ENCODE data around the gene LYPD6B. TPM values are rescaled to one million over a fixed set of nuclear protein-coding genes. Genes with fewer than 3 reads are reported as not detected.

The LYPD6B gene
- total RNA-seq, 1 experiment from 2014 or later: 6.1 TPM

DNA sequence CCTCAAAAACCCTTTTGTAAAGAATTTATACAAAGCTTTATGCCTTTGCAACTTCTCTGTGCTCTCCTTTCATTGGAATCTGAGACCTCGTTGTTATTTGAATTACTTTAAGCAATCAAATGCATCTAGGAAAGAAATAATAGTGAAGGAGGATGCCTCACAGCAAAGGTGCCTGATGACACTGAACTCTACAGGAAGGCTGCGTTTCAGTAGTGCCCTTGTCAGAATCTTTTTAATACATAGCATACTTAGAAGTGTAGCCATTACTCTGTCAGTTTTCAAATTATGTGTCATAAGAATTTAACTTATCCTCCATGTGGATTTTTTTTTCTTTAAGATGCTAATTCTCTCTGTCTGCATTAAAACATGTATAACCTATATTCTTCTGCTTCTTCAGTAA lies 9.6 kb upstream of the LYPD6B start:
- no peak for DNase-seq (ENCODE audit: low read depth, low spot score)
- H3K4me1 ChIP-seq (ENCODE audit: control insufficient read depth in 1 of 2, insufficient read depth in 2 of 2, low read length in 2 of 2): peaks cover 0 to 7% of the 10 kb centered on the region in 2 experiments; a peak in 1 of 4 replicates
- H3K79me2 ChIP-seq (ENCODE audit: insufficient read depth, low read length): no peaks in the 10 kb centered on the region
- TF ChIP-seq, protein P1, sequence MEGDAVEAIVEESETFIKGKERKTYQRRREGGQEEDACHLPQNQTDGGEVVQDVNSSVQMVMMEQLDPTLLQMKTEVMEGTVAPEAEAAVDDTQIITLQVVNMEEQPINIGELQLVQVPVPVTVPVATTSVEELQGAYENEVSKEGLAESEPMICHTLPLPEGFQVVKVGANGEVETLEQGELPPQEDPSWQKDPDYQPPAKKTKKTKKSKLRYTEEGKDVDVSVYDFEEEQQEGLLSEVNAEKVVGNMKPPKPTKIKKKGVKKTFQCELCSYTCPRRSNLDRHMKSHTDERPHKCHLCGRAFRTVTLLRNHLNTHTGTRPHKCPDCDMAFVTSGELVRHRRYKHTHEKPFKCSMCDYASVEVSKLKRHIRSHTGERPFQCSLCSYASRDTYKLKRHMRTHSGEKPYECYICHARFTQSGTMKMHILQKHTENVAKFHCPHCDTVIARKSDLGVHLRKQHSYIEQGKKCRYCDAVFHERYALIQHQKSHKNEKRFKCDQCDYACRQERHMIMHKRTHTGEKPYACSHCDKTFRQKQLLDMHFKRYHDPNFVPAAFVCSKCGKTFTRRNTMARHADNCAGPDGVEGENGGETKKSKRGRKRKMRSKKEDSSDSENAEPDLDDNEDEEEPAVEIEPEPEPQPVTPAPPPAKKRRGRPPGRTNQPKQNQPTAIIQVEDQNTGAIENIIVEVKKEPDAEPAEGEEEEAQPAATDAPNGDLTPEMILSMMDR (IDR thresholded peaks at IDR 0.05 in 2 of 3, conservative IDR thresholded peaks at IDR 0.05 in 1 of 3; ENCODE audit: borderline replicate concordance in 1 of 3, insufficient read depth in 1 of 3, low read depth in 2 of 3, low read length in 2 of 3): no peak
- TF ChIP-seq ELF1 (IDR thresholded peaks at IDR 0.05; ENCODE audit: borderline replicate concordance, low read depth) (no peak), SIN3A (IDR thresholded peaks at IDR 0.05; ENCODE audit: low read depth) (no peak), RAD21 (IDR thresholded peaks at IDR 0.05; ENCODE audit: low read depth) (no peak), TCF7L2 (IDR thresholded peaks at IDR 0.05; ENCODE audit: borderline replicate concordance, extremely low read depth, insufficient read depth, insufficient read length) (no peak)
- ChIA-PET CTCF (interaction anchor here (1.0 to 1.3 kb wide), 2 partner anchors 9 to 12 kb away, joined by 3 to 4 read pairs; no protein-coding TSS in a partner anchor), POLR2A (no interaction called here), RAD21 (ENCODE audit: low non-redundant PET in 1 of 2, low total read pairs in 2 of 2, uncharacterized antibody in 2 of 2, unreplicated experiment in 2 of 2) (no interaction called here)
- peaks cover 16% of the 10 kb centered on the region; the same call in 1 of the 2 replicates for H3K27me3 ChIP-seq (ENCODE audit: insufficient read depth, low read length)
- no peak for ATAC-seq
- H2AFZ ChIP-seq (ENCODE audit: low read depth, low read length, poor library complexity, severe bottlenecking): no peak overlapping the region
- no peaks in the 10 kb centered on the region for H3K9me3 ChIP-seq (ENCODE audit: control insufficient read depth in 1 of 2, insufficient read depth in 1 of 2, low read depth in 1 of 2, low read length in 2 of 2)
- no peaks in the 10 kb centered on the region for H3K36me3 ChIP-seq (ENCODE audit: control insufficient read depth in 1 of 2, insufficient read depth in 2 of 2, low read length in 2 of 2)
- no peaks in the 10 kb centered on the region for H3K9me2 ChIP-seq (ENCODE audit: insufficient read depth)
- BruUV-seq (replicated peaks): no TSS peak
- no peak overlapping the region for H3K9ac ChIP-seq (ENCODE audit: low read length)
- no peaks in the 10 kb centered on the region for H4K20me1 ChIP-seq (ENCODE audit: insufficient read depth)
- H3K4me2 ChIP-seq (ENCODE audit: low read length): no peak overlapping the region
- intact Hi-C loops (cut with micrococcal nuclease): no loop called here
- H3K4me3 ChIP-seq (replicated peaks in 1 of 2; ENCODE audit: low read depth in 1 of 2, low read length in 2 of 2): no peak overlapping the region
- H3K27ac ChIP-seq (ENCODE audit: low read depth, low read length): no peak overlapping the region

DNA sequence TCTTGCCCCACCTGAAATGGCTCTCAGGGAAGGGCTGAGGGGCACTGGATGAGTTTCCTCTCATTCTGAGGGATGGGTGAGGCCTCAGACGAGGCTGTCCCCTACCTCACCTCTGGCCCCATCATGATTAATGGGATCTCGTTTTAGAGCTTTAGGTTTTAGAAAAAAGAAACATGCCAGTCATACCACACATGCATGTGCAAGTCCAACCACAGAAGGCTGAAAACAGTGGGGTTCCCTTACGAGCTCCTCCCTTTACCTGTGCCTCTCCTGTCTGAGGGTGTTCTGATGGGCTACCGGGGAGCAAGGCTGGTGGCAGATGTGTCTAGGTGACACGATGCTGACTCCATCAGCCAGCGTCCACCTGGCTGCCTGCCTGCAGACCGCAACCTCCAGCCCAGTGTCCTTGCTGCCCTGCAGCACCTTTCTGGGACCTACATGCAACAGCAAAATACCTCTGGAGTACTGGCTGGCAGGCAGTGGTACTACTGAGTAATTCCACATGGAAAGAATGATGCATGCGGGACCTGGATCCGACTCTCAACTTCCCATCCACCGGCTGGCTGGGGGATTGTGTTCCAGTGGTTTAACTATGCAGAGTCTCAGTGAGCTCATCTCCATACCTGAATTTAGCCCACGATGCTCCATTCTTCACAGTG lies 9.1 kb upstream of the LYPD6B start:
- ChIA-PET POLR2A (no interaction called here), CTCF (interaction anchor here (1.0 to 1.3 kb wide), 2 partner anchors 9 to 12 kb away, joined by 3 to 4 read pairs; no protein-coding TSS in a partner anchor), RAD21 (ENCODE audit: low non-redundant PET in 1 of 2, low total read pairs in 2 of 2, uncharacterized antibody in 2 of 2, unreplicated experiment in 2 of 2) (no interaction called here)
- no peak overlapping the region for H2AFZ ChIP-seq (ENCODE audit: low read depth, low read length, poor library complexity, severe bottlenecking)
- H4K20me1 ChIP-seq (ENCODE audit: insufficient read depth): no peaks in the 10 kb centered on the region
- no peaks in the 10 kb centered on the region for H3K9me2 ChIP-seq (ENCODE audit: insufficient read depth)
- no peak for DNase-seq (ENCODE audit: low read depth, low spot score)
- H3K4me1 ChIP-seq (ENCODE audit: control insufficient read depth in 1 of 2, insufficient read depth in 2 of 2, low read length in 2 of 2): peaks cover 0 to 7% of the 10 kb centered on the region in 2 experiments; a peak in 1 of 4 replicates
- no peak overlapping the region for H3K27ac ChIP-seq (ENCODE audit: low read depth, low read length)
- BruUV-seq (replicated peaks): no TSS peak
- no peaks in the 10 kb centered on the region for H3K36me3 ChIP-seq (ENCODE audit: control insufficient read depth in 1 of 2, insufficient read depth in 2 of 2, low read length in 2 of 2)
- H3K9ac ChIP-seq (ENCODE audit: low read length): no peak overlapping the region
- H3K27me3 ChIP-seq (ENCODE audit: insufficient read depth, low read length): peaks cover 16% of the 10 kb centered on the region; the same call in 1 of the 2 replicates
- no peak for ATAC-seq
- no peak overlapping the region for H3K4me3 ChIP-seq (replicated peaks in 1 of 2; ENCODE audit: low read depth in 1 of 2, low read length in 2 of 2)
- no peaks in the 10 kb centered on the region for H3K9me3 ChIP-seq (ENCODE audit: control insufficient read depth in 1 of 2, insufficient read depth in 1 of 2, low read depth in 1 of 2, low read length in 2 of 2)
- H3K79me2 ChIP-seq (ENCODE audit: insufficient read depth, low read length): no peaks in the 10 kb centered on the region
- TF ChIP-seq JUND (IDR thresholded peaks at IDR 0.05): no peak
- TF ChIP-seq CEBPB (IDR thresholded peaks at IDR 0.05; ENCODE audit: low read depth): no peak
- intact Hi-C loops (cut with micrococcal nuclease): no loop called here
- H3K4me2 ChIP-seq (ENCODE audit: low read length): no peak overlapping the region
